ENCODE measurements around the gene RCL1.

GRCh38 chr9:4891674-4892073, 98.9 kb downstream of the RCL1 start:
- TF ChIP-seq, protein P1, sequence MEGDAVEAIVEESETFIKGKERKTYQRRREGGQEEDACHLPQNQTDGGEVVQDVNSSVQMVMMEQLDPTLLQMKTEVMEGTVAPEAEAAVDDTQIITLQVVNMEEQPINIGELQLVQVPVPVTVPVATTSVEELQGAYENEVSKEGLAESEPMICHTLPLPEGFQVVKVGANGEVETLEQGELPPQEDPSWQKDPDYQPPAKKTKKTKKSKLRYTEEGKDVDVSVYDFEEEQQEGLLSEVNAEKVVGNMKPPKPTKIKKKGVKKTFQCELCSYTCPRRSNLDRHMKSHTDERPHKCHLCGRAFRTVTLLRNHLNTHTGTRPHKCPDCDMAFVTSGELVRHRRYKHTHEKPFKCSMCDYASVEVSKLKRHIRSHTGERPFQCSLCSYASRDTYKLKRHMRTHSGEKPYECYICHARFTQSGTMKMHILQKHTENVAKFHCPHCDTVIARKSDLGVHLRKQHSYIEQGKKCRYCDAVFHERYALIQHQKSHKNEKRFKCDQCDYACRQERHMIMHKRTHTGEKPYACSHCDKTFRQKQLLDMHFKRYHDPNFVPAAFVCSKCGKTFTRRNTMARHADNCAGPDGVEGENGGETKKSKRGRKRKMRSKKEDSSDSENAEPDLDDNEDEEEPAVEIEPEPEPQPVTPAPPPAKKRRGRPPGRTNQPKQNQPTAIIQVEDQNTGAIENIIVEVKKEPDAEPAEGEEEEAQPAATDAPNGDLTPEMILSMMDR (IDR thresholded peaks at IDR 0.05; ENCODE audit: low read length) = no peak
- no peak for TF ChIP-seq EZH2 (IDR thresholded peaks at IDR 0.05; ENCODE audit: borderline replicate concordance, low read length)
